ENCODE data around the gene IRF2BP1.

The IRF2BP1 gene

DNA sequence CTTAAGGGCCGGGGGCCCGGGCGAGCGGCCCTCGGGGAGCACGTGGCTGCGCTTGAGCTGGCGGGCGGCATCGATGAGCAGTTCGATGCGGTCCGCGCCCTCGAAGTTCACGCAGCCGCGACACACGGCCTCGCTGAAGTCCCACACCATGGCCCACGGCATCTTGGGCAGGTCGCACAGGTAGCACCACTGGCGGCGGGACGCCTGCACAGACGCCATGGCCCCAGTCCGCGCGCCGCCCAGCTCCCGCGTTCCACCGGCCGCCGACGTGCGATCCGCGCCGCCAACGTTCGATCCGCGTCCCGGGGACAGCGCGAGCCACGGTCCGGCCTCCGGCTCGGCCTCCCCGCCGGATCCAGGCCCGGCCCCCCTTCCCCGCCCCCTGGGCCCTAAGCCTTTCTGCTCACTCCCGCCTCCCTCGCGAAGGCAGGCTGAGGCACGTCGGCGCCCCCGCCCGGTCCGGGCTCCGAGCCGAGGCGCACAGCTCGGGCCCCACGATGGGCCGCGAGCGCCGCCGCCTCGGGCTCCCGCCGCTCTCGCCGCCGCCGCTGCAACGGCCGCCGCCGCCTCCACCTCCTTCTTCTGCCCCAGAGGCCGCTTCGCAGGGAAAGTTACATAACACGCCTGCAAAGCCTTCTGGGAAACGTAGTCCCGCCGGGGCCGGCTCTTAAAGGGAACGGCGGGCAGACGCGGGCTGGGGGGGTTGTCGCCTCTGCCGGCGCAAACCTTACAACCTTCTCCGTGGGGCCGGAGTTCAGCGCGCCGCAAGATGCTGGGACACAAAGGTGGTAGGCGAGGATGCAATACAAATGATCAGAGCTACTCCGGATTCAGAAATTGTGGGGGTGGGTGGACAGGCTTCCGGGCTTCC lies at the start of gene IRF2BP1:
Gene IRF2BP1 (minus strand): TSS at position 586 of the 871 bp plus-strand sequence. CDS start 367 bp downstream, at position 219.
- DNase-seq = peak; percentile 85 to 94

DNA sequence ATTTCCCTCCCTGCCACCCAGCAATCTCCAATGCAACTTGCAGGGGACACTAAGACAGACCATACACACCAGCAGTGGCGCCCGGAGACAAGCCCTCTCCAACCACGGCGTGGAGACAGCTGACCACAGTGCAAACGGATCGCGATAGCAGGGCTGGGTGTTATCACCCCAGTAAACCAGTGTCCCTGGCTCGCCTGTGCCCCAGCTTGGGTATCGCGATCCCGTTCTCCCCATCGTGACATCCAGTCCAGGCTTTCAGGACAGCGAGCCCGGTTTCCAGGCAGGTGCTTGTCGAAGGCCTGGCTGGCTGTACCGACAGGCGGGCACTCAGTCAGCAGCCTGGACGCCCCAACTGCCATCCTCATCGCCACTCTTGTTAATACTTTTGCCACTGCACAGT lies 49.3 kb upstream of the IRF2BP1 start:
- DNase-seq = no peak

DNA sequence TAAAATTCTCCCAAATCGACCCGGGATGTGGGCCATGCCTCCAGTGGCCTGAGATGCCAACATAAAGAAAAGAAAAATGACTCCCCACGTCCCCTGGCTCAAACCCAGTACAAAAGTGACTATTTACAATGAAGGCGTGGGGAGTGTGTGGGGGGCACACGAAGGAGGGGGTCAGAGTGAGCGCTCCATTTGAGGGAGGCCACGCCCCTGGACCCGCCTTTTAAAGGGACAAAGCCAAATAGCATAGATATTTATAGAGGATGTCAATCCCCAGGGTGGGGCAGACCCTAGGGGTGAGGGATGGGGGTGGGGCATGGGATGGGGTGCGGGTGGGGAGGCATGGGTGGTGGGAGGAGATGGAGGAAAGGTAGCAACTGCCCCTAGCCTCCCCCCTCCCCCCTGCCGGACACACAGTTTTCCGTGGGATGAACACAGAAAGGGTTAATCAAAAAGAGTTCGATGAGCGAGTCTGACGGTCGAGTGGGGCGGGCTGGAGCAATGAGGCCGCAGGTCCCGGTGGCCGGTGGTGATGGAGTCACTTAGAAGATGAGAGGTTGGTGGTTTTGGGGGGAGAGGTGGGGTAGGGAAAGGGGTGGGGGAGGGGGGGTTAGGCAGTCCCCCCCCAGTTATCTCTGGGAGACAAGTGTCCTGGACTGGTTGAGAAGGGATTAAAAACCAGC lies 48.8 kb upstream of the IRF2BP1 start:
- DNase-seq = no peak

DNA sequence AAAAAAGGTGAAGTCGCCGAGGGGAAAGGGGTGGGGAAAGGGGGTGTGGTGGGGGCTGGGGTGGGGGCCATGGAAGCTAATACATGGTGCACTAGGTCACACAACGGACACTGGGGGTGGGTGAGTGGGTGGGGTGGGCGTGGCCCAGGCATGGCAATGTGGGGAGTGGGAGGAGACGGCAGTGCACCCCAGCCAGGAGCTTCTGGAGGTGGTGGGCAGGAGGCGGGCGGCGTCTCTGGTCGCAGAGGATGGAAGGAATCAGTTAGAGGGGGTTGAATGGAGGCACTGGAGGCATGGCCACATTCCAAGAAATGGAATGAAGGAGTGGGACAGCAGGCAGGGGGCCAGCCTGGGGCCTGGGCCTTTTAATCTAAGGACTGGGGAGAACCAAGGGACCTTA lies 47.8 kb upstream of the IRF2BP1 start:
- DNase-seq = no peak

GRCh38 chr19:45931055-45931454 lies 45.1 kb upstream of the IRF2BP1 start:
- DNase-seq = no peak

GRCh38 chr19:45929247-45929646 lies 43.3 kb upstream of the IRF2BP1 start:
- no peak for DNase-seq

DNA sequence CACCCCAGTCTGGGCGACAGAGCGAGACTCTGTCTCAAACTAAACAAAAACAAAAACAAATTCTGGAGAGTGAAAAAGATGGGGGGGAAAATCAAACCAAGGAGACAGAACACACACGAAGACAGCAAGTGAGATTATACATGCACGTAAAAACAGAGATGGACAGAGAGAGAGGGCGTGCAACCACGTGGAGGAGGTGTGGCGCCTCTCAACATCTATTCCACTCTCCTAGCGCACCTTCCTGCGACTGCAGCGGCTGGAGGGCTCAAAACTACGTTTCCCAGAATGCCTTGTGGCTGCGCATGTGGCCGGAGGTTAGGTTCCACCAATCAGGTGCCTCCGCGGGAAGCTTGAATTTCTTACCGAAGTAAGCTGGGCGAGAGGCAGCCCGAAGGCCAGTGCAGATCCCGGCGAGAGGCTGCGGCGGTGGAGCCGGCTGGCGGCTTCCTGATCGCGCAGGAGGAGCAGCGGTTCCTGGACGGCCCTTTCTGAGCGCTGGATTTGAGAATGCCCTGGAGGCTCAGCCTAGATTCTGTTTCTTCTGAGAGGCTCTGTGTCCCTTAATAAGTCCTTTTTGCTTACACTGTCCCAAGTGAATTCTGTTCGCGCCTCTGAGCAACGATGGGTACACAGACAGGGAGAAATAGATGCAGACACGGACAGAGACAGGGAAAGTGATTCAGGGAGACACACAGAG lies 41.8 kb upstream of the IRF2BP1 start:
- peak; percentile 89 to 97 for DNase-seq

- no peak for DNase-seq
Measured at GRCh38 chr19:45924891-45925447, 39.0 kb upstream of the IRF2BP1 start.

- no peak for DNase-seq
Measured at GRCh38 chr19:45922281-45922680, 36.3 kb upstream of the IRF2BP1 start.

GRCh38 chr19:45920458-45920857 lies 34.5 kb upstream of the IRF2BP1 start:
- DNase-seq = no peak

GRCh38 chr19:45919678-45920077 lies 33.7 kb upstream of the IRF2BP1 start:
- DNase-seq = no peak

DNA sequence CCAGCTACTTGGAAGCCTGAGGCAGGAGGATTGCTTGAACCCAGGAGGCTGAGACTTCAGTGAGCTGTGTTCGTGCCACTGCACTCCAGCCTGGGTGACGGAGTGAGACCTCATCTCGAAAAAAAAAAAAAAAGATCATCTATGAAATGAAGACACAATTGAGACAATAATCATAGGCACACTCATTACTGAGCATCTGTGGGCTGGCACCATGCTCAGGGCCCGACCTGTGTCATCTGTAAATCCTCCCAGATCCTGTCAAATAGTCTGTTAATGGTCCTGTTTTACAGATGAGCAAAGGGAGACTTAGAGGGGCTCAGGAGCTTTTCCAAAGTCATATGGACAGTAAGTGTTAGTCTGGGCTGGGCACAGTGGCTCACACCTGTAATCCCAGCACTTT lies 32.8 kb upstream of the IRF2BP1 start:
- no peak for DNase-seq

- no peak for DNase-seq
Measured at GRCh38 chr19:45917421-45918091, 31.6 kb upstream of the IRF2BP1 start.

GRCh38 chr19:45913874-45914830 lies 28.2 kb upstream of the IRF2BP1 start, which contains the start of gene NANOS2:
Gene NANOS2 (minus strand): TSS chr19:45914778. CDS start chr19:45914693, 85 bp downstream.
- peak in 1 of 2 experiments; percentile 28 for DNase-seq

DNA sequence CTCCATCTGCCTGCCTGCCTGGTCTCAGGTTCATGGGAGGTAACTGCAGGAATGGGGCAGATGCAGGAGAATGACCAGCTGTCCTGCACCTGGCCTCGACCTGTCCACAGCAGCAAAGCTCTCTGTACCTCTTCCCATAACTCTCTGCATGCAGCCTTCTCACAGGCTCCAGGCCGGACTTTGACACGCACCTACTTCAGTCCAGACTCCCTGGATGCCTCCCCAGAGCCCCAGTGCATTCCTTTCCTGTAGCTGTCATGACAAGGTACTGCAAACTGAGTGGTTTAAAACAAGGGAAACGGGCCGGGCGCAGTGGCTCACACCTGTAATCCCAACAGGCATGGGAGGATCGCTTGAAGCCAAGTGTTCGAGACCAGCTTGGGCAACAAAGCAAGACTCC lies 25.4 kb upstream of the IRF2BP1 start:
- DNase-seq = no peak

GRCh38 chr19:45908956-45909355 lies 23.0 kb upstream of the IRF2BP1 start:
- no peak for DNase-seq

DNA sequence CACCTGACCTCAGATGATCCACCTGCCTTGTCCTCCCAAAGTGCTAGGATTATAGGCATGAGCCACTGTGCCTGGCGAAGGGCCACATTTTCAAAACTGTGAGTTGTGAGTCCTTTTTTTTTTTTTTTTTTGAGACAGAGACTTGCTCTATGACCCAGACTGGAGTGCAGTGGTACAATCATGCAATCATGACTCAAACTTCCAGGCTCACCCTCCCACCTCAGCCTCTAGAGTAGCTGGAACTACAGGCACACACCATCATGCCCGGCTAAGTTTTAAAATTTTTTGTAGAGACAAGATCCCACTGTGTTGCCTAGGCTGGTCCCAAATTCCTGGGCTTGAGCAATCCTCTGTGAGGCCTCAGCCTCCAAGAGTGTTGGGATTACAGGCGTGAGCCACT lies 20.3 kb upstream of the IRF2BP1 start:
- no peak for DNase-seq

DNA sequence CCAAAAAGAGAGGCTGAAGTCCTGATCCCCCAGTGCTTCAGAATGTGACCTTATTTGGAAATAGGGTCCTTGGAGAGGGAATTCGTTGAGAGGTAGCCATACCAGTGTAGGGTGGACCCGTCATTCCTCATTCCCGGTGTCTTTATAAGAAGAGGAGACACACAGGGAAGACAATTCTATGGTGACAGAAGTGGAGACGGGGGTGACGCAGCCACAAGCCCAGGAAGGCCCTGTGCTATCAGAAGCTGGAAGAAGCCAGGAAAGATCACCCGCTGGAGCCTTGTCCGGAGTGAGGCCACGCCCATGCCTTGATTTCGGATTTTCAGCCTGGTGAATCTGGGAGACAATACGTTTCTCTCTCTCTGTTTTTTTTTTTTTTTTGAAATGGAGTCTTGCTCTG lies 19.1 kb upstream of the IRF2BP1 start:
- DNase-seq = no peak

GRCh38 chr19:45902651-45903625 lies 17.0 kb upstream of the IRF2BP1 start:
- DNase-seq = peak; percentile 97 to 100
